GM23338 (cell line): ENCODE data around the gene ATP5PD.

Source experiments
- CREB1 ChIP-seq: fragments of 250-450 bp; sonication (Bioruptor Pico); IDR thresholded peaks from 2 replicates; pipeline ENCODE4 v1.5.0; 2020; ENCODE audit warnings: low read depth, mild to moderate bottlenecking, moderate library complexity
- EZH2 ChIP-seq: fragments of 200-600 bp; sonication (generic); IDR thresholded peaks from one replicate; pipeline ENCODE4 v1.8.0; 2017; ENCODE audit warnings: antibody characterized with exemption, mild to moderate bottlenecking, low read depth; ENCODE audit not compliant: unreplicated experiment
- EZH2phosphoT487 ChIP-seq: fragments of 200-600 bp; sonication (generic); IDR thresholded peaks from one replicate; pipeline ENCODE4 v1.8.1; 2018; ENCODE audit warnings: antibody characterized with exemption; ENCODE audit not compliant: unreplicated experiment
- JUNB ChIP-seq: IDR thresholded peaks from one replicate; pipeline ENCODE4 v1.6.1; 2016; ENCODE audit warnings: antibody characterized with exemption; ENCODE audit not compliant: unreplicated experiment
- NANOG ChIP-seq: IDR thresholded peaks from 2 replicates; pipeline ENCODE4 v1.6.1; 2016; ENCODE audit warnings: antibody characterized with exemption, borderline replicate concordance
- POLR2AphosphoS5 ChIP-seq: IDR thresholded peaks from 2 replicates; pipeline ENCODE4 v1.6.1; 2016; ENCODE audit warnings: antibody characterized with exemption, low read depth
- ZNF114 ChIP-seq: fragments of 250-450 bp; sonication (Bioruptor Pico); IDR thresholded peaks from 2 replicates; pipeline ENCODE4 v1.5.0; 2020; ENCODE audit warnings: mild to moderate bottlenecking, moderate library complexity
- ZNF331 ChIP-seq: fragments of 250-450 bp; sonication (Bioruptor Pico); IDR thresholded peaks from 2 replicates; pipeline ENCODE4 v1.5.0; 2020; ENCODE audit warnings: low read depth, mild to moderate bottlenecking, moderate library complexity
- TF ChIP-seq, protein P1 (sequence below), 2 experiments: fragments of 200-600 bp in 1 of 2; sonication (generic) in 1 of 2; conservative IDR thresholded peaks; 2 replicates each; pipeline versions ENCODE4 v1.5.1 to v1.6.1; 2016 to 2017; ENCODE audit warnings: antibody characterized with exemption in 2 of 2, low read depth in 2 of 2, mild to moderate bottlenecking in 2 of 2, moderate library complexity in 1 of 2
- TF ChIP-seq, protein P2 (sequence below): IDR thresholded peaks from one replicate; pipeline ENCODE4 v1.6.1; 2018; ENCODE audit warnings: antibody characterized with exemption; ENCODE audit not compliant: unreplicated experiment
- TF ChIP-seq, protein P3 (sequence below): fragments of 250-450 bp; sonication (Bioruptor Pico); IDR thresholded peaks from 2 replicates; pipeline ENCODE4 v1.5.0; 2020; ENCODE audit warnings: mild to moderate bottlenecking, moderate library complexity

DNA sequence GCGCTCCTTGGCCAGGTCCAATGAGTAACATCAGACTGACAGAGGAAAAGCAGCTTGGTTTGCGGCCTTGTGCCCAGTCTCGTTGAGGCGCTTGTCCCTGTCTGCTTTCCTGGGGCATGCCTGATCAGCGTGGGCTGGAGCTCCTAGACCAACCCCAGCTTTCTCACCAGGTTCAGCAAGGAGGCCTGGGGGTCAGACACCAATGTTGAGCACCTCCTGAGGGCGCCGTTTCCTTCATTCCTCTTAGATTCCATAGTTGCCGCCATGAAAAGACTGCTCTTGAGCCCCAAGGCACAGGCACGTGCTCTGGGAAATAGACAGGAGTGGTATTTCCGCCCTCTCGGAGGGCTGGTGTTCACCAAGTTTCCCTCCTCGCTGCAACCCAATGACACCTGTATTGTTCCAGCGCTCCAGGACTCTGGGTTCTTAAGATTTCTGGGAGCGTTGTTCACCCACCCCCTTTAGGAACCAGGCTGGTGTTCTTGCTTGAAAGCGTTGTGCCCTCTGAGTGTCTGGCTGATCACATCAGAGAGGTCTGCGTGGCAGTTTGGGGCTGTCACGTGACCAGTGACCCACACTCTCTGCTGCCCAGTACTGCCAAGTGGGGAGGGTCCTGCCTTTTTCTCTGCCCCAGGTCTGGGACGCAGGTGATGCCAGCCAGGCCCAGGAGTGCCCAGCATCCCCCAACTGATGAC lies 18.2 kb upstream of the ATP5PD start:
- TF ChIP-seq, protein P1, sequence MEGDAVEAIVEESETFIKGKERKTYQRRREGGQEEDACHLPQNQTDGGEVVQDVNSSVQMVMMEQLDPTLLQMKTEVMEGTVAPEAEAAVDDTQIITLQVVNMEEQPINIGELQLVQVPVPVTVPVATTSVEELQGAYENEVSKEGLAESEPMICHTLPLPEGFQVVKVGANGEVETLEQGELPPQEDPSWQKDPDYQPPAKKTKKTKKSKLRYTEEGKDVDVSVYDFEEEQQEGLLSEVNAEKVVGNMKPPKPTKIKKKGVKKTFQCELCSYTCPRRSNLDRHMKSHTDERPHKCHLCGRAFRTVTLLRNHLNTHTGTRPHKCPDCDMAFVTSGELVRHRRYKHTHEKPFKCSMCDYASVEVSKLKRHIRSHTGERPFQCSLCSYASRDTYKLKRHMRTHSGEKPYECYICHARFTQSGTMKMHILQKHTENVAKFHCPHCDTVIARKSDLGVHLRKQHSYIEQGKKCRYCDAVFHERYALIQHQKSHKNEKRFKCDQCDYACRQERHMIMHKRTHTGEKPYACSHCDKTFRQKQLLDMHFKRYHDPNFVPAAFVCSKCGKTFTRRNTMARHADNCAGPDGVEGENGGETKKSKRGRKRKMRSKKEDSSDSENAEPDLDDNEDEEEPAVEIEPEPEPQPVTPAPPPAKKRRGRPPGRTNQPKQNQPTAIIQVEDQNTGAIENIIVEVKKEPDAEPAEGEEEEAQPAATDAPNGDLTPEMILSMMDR (conservative IDR thresholded peaks at IDR 0.05; ENCODE audit: low read depth in 2 of 2): peak; percentile 28 to 61; a peak in 3 of 4 replicates
- TF ChIP-seq POLR2AphosphoS5: no peak
- TF ChIP-seq, protein P2, sequence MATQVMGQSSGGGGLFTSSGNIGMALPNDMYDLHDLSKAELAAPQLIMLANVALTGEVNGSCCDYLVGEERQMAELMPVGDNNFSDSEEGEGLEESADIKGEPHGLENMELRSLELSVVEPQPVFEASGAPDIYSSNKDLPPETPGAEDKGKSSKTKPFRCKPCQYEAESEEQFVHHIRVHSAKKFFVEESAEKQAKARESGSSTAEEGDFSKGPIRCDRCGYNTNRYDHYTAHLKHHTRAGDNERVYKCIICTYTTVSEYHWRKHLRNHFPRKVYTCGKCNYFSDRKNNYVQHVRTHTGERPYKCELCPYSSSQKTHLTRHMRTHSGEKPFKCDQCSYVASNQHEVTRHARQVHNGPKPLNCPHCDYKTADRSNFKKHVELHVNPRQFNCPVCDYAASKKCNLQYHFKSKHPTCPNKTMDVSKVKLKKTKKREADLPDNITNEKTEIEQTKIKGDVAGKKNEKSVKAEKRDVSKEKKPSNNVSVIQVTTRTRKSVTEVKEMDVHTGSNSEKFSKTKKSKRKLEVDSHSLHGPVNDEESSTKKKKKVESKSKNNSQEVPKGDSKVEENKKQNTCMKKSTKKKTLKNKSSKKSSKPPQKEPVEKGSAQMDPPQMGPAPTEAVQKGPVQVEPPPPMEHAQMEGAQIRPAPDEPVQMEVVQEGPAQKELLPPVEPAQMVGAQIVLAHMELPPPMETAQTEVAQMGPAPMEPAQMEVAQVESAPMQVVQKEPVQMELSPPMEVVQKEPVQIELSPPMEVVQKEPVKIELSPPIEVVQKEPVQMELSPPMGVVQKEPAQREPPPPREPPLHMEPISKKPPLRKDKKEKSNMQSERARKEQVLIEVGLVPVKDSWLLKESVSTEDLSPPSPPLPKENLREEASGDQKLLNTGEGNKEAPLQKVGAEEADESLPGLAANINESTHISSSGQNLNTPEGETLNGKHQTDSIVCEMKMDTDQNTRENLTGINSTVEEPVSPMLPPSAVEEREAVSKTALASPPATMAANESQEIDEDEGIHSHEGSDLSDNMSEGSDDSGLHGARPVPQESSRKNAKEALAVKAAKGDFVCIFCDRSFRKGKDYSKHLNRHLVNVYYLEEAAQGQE: no peak
- TF ChIP-seq CREB1 (CRISPR knock-in tag): no peak
- TF ChIP-seq EZH2phosphoT487: no peak
- no peak for TF ChIP-seq EZH2
- no peak for TF ChIP-seq ZNF114
- TF ChIP-seq ZNF331: no peak
- TF ChIP-seq JUNB: no peak
- TF ChIP-seq, protein P3, sequence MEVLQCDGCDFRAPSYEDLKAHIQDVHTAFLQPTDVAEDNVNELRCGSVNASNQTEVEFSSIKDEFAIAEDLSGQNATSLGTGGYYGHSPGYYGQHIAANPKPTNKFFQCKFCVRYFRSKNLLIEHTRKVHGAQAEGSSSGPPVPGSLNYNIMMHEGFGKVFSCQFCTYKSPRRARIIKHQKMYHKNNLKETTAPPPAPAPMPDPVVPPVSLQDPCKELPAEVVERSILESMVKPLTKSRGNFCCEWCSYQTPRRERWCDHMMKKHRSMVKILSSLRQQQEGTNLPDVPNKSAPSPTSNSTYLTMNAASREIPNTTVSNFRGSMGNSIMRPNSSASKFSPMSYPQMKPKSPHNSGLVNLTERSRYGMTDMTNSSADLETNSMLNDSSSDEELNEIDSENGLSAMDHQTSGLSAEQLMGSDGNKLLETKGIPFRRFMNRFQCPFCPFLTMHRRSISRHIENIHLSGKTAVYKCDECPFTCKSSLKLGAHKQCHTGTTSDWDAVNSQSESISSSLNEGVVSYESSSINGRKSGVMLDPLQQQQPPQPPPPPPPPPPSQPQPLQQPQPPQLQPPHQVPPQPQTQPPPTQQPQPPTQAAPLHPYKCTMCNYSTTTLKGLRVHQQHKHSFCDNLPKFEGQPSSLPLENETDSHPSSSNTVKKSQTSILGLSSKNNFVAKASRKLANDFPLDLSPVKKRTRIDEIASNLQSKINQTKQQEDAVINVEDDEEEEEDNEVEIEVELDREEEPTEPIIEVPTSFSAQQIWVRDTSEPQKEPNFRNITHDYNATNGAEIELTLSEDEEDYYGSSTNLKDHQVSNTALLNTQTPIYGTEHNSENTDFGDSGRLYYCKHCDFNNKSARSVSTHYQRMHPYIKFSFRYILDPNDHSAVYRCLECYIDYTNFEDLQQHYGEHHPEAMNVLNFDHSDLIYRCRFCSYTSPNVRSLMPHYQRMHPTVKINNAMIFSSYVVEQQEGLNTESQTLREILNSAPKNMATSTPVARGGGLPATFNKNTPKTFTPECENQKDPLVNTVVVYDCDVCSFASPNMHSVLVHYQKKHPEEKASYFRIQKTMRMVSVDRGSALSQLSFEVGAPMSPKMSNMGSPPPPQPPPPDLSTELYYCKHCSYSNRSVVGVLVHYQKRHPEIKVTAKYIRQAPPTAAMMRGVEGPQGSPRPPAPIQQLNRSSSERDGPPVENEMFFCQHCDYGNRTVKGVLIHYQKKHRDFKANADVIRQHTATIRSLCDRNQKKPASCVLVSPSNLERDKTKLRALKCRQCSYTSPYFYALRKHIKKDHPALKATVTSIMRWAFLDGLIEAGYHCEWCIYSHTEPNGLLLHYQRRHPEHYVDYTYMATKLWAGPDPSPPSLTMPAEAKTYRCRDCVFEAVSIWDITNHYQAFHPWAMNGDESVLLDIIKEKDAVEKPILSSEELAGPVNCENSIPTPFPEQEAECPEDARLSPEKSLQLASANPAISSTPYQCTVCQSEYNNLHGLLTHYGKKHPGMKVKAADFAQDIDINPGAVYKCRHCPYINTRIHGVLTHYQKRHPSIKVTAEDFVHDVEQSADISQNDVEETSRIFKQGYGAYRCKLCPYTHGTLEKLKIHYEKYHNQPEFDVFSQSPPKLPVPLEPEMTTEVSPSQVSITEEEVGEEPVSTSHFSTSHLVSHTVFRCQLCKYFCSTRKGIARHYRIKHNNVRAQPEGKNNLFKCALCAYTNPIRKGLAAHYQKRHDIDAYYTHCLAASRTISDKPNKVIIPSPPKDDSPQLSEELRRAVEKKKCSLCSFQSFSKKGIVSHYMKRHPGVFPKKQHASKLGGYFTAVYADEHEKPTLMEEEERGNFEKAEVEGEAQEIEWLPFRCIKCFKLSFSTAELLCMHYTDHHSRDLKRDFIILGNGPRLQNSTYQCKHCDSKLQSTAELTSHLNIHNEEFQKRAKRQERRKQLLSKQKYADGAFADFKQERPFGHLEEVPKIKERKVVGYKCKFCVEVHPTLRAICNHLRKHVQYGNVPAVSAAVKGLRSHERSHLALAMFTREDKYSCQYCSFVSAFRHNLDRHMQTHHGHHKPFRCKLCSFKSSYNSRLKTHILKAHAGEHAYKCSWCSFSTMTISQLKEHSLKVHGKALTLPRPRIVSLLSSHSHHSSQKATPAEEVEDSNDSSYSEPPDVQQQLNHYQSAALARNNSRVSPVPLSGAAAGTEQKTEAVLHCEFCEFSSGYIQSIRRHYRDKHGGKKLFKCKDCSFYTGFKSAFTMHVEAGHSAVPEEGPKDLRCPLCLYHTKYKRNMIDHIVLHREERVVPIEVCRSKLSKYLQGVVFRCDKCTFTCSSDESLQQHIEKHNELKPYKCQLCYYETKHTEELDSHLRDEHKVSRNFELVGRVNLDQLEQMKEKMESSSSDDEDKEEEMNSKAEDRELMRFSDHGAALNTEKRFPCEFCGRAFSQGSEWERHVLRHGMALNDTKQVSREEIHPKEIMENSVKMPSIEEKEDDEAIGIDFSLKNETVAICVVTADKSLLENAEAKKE (CRISPR knock-in tag): no peak
- TF ChIP-seq NANOG: no peak
